Hematopoietic multipotent progenitor cell treated with erythropoietin and hydrocortisone succinate and interleukin-3 and kit ligand, for 6 days (in vitro differentiated cells): ENCODE data around the gene UNC5C.

Experiments
- DNase-seq: peaks from one replicate; pipeline ENCODE4 v3.0.0-alpha.2; 2015

UNC5C gene

GRCh38 chr4:95517576-95518345, 31.0 kb downstream of the UNC5C start:
- no peak for DNase-seq

- no peak for DNase-seq
Measured at GRCh38 chr4:95516528-95517017, 32.2 kb downstream of the UNC5C start.

- DNase-seq = no peak
Measured at GRCh38 chr4:95515589-95515988, 33.2 kb downstream of the UNC5C start.

GRCh38 chr4:95513022-95513421, 35.8 kb downstream of the UNC5C start:
- DNase-seq = no peak

GRCh38 chr4:95511477-95511876, 37.3 kb downstream of the UNC5C start:
- no peak for DNase-seq

GRCh38 chr4:95510877-95511276, 37.9 kb downstream of the UNC5C start:
- DNase-seq = no peak

- DNase-seq = peak; percentile 58
Measured at GRCh38 chr4:95510145-95510544, 38.6 kb downstream of the UNC5C start.

GRCh38 chr4:95508421-95508820, 40.4 kb downstream of the UNC5C start:
- DNase-seq = no peak

- DNase-seq = no peak
Measured at GRCh38 chr4:95507561-95507960, 41.2 kb downstream of the UNC5C start.

- DNase-seq = no peak
Measured at GRCh38 chr4:95507147-95507546, 41.6 kb downstream of the UNC5C start.

GRCh38 chr4:95506264-95506663, 42.5 kb downstream of the UNC5C start:
- DNase-seq = no peak

- DNase-seq = no peak
Measured at GRCh38 chr4:95505799-95506198, 43.0 kb downstream of the UNC5C start.

- no peak for DNase-seq
Measured at GRCh38 chr4:95505151-95505550, 43.6 kb downstream of the UNC5C start.

GRCh38 chr4:95504501-95504900, 44.3 kb downstream of the UNC5C start:
- DNase-seq = no peak

- DNase-seq = no peak
Measured at GRCh38 chr4:95500361-95500760, 48.4 kb downstream of the UNC5C start.

GRCh38 chr4:95499291-95499696, 49.5 kb downstream of the UNC5C start:
- no peak for DNase-seq

- no peak for DNase-seq
Measured at GRCh38 chr4:95494186-95494585, 54.6 kb downstream of the UNC5C start.

- no peak for DNase-seq
Measured at GRCh38 chr4:95478679-95479078, 70.1 kb downstream of the UNC5C start.

- no peak for DNase-seq
Measured at GRCh38 chr4:95476121-95476520, 72.7 kb downstream of the UNC5C start.

GRCh38 chr4:95472534-95472933, 76.2 kb downstream of the UNC5C start:
- DNase-seq = no peak

- DNase-seq = no peak
Measured at GRCh38 chr4:95470622-95471021, 78.2 kb downstream of the UNC5C start.

GRCh38 chr4:95469617-95470016, 79.2 kb downstream of the UNC5C start:
- no peak for DNase-seq

GRCh38 chr4:95466791-95467190, 82.0 kb downstream of the UNC5C start:
- no peak for DNase-seq

- no peak for DNase-seq
Measured at GRCh38 chr4:95465010-95465409, 83.8 kb downstream of the UNC5C start.

GRCh38 chr4:95462921-95463320, 85.9 kb downstream of the UNC5C start:
- no peak for DNase-seq
